ENCODE results near the gene FAM174A. TPM values are rescaled to one million over a fixed set of nuclear protein-coding genes. Genes with fewer than 3 reads are reported as not detected.

FAM174A gene
- total and polyA plus RNA-seq, 2 experiments from 2014 or later: 25.1 to 29.0 TPM

DNA sequence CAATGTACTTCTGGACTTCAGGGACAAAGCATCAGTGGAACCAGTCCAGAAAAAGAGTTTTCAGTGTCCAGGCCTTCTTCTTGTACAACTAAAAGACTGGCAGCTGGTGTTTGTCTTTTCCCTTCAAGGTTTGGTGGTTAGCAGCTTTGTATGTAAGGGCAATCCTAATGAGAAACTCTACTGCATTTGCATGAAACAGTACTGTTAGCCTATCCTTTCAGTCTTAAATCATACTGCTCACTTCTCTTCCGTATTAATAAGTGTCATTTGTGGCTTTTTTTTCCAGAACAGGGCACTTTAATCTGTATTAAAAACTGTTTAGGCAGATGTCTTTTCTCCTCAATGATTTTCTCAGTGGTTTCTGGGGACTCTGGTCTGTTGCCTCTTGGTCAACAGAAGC, 48.9 kb downstream of the FAM174A start:
- 83% methylated on average over 1 of the region's 1 CpG for WGBS (ENCODE audit: low lambda C conversion rate, missing lambda C conversion rate)
- no peak overlapping the region for H2AFZ ChIP-seq
- H3K36me3 ChIP-seq (replicated peaks; ENCODE audit: insufficient read depth, low read depth): no peaks in the 10 kb centered on the region
- no peak overlapping the region for H3K4me3 ChIP-seq
- no peaks in the 10 kb centered on the region for H3K9me3 ChIP-seq (ENCODE audit: low read depth)
- no peaks in the 10 kb centered on the region for H3K9me2 ChIP-seq (replicated peaks; ENCODE audit: insufficient read depth)
- TF ChIP-seq EZH2 (IDR thresholded peaks at IDR 0.05; ENCODE audit: borderline replicate concordance): no peak
- TF ChIP-seq EZH2phosphoT487 (IDR thresholded peaks at IDR 0.05; ENCODE audit: low read depth, severe bottlenecking, unreplicated experiment): no peak
- TF ChIP-seq, protein P1, sequence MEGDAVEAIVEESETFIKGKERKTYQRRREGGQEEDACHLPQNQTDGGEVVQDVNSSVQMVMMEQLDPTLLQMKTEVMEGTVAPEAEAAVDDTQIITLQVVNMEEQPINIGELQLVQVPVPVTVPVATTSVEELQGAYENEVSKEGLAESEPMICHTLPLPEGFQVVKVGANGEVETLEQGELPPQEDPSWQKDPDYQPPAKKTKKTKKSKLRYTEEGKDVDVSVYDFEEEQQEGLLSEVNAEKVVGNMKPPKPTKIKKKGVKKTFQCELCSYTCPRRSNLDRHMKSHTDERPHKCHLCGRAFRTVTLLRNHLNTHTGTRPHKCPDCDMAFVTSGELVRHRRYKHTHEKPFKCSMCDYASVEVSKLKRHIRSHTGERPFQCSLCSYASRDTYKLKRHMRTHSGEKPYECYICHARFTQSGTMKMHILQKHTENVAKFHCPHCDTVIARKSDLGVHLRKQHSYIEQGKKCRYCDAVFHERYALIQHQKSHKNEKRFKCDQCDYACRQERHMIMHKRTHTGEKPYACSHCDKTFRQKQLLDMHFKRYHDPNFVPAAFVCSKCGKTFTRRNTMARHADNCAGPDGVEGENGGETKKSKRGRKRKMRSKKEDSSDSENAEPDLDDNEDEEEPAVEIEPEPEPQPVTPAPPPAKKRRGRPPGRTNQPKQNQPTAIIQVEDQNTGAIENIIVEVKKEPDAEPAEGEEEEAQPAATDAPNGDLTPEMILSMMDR (IDR thresholded peaks at IDR 0.05; ENCODE audit: poor library complexity): no peak
- H3K27me3 ChIP-seq: no peaks in the 10 kb centered on the region
- no peaks in the 10 kb centered on the region for H4K20me1 ChIP-seq (ENCODE audit: insufficient read depth, poor library complexity, severe bottlenecking)
- no peak for DNase-seq (ENCODE audit: low spot score)
- no peaks in the 10 kb centered on the region for H3K79me2 ChIP-seq
- no peak overlapping the region for H3K27ac ChIP-seq
- no peak overlapping the region for H3K4me2 ChIP-seq
- H3K4me1 ChIP-seq (ENCODE audit: insufficient read depth): no peaks in the 10 kb centered on the region

DNA sequence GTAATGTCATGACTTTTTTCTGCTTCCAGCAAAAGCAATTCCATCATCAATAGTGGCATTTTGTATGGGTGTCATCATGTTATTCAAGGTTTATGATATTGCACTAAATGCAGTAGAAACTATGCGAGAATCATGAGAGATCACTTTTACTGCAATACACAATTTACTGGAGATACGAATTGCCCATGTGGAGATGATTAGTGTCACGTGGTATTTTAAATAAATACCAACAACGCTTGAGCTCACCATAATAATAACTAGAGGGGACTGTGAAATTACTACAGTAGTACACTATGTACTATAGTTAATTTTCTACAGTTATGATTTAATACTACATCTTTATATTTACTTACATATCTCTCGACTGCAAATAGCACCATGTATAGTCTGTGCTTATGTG, 49.7 kb downstream of the FAM174A start:
- no peaks in the 10 kb centered on the region for H3K9me2 ChIP-seq (replicated peaks; ENCODE audit: insufficient read depth)
- no peak overlapping the region for H3K4me3 ChIP-seq
- TF ChIP-seq EZH2 (IDR thresholded peaks at IDR 0.05; ENCODE audit: borderline replicate concordance) (no peak), EZH2phosphoT487 (IDR thresholded peaks at IDR 0.05; ENCODE audit: low read depth, severe bottlenecking, unreplicated experiment) (no peak)
- TF ChIP-seq, protein P1 (IDR thresholded peaks at IDR 0.05; ENCODE audit: poor library complexity): no peak
- no peaks in the 10 kb centered on the region for H4K20me1 ChIP-seq (ENCODE audit: insufficient read depth, poor library complexity, severe bottlenecking)
- H3K27ac ChIP-seq: no peak overlapping the region
- no peaks in the 10 kb centered on the region for H3K4me1 ChIP-seq (ENCODE audit: insufficient read depth)
- H3K4me2 ChIP-seq: no peak overlapping the region
- H2AFZ ChIP-seq: no peak overlapping the region
- H3K9me3 ChIP-seq (ENCODE audit: low read depth): no peaks in the 10 kb centered on the region
- H3K36me3 ChIP-seq (replicated peaks; ENCODE audit: insufficient read depth, low read depth): no peaks in the 10 kb centered on the region
- no peaks in the 10 kb centered on the region for H3K27me3 ChIP-seq
- no peak for DNase-seq (ENCODE audit: low spot score)
- H3K79me2 ChIP-seq: no peaks in the 10 kb centered on the region
- 68% methylated on average over 5 of the region's 5 CpGs for WGBS (ENCODE audit: low lambda C conversion rate, missing lambda C conversion rate)

DNA sequence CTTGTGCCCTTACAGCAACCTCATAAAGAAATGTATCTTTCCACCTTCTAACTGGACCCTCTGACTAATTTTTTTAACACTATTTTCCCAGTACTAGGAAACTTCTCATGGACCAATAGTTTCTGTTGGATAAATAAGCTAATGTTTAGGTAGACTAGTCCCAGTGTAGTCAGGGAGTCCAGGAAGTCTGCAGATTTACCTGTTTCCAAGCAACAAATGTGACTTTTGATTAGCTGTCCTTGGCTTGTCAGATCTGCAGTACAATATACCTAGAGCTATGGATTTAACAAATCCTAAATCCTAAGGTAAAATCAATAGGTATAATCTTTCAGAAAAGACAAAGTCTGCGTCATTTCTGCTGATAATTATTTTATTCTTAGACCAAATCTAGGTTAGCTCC, 55.7 kb downstream of the FAM174A start:
- Histone ChIP-seq H3K4me1 (ENCODE audit: insufficient read depth) (no peaks in the 10 kb centered on the region), H3K36me3 (replicated peaks; ENCODE audit: insufficient read depth, low read depth) (no peaks in the 10 kb centered on the region), H3K79me2 (no peaks in the 10 kb centered on the region), H3K4me2 (no peak overlapping the region), H3K9me2 (replicated peaks; ENCODE audit: insufficient read depth) (no peaks in the 10 kb centered on the region), H3K4me3 (no peak overlapping the region), H4K20me1 (ENCODE audit: insufficient read depth, poor library complexity, severe bottlenecking) (no peaks in the 10 kb centered on the region), H2AFZ (no peak overlapping the region), H3K9me3 (ENCODE audit: low read depth) (no peaks in the 10 kb centered on the region), H3K27me3 (no peaks in the 10 kb centered on the region), H3K27ac (no peak overlapping the region)
- DNase-seq (ENCODE audit: low spot score): no peak
- TF ChIP-seq EZH2phosphoT487 (IDR thresholded peaks at IDR 0.05; ENCODE audit: low read depth, severe bottlenecking, unreplicated experiment) (no peak), EZH2 (IDR thresholded peaks at IDR 0.05; ENCODE audit: borderline replicate concordance) (no peak)
- TF ChIP-seq, protein P1 (IDR thresholded peaks at IDR 0.05; ENCODE audit: poor library complexity): no peak
- WGBS (ENCODE audit: low lambda C conversion rate, missing lambda C conversion rate): 74% methylated on average over 1 of the region's 1 CpG

All from hepatocyte (in vitro differentiated cells).